H1 (cell line): ENCODE measurements around the gene MYLK3. TPM values are rescaled to one million over a fixed set of nuclear protein-coding genes. Genes with fewer than 3 reads are reported as not detected.

Experiments
- SIRT6 ChIP-seq: IDR thresholded peaks from one replicate; pipeline ENCODE4 v1.7.1; 2012; ENCODE audit warnings: low read length, inconsistent platforms
- SP2 ChIP-seq: IDR thresholded peaks from 2 replicates; pipeline ENCODE4 v1.6.1; 2012; ENCODE audit warnings: mild to moderate bottlenecking, low read length, inconsistent platforms
- TAF1 ChIP-seq: IDR thresholded peaks from 2 replicates; pipeline ENCODE4 v1.6.1; 2011; ENCODE audit warnings: mild to moderate bottlenecking, low read depth, low read length
- polyA plus RNA-seq, 7 experiments: library from polyadenylated mRNA; depleted of rRNA in 3 of 7; stranded (reverse) in 5 of 7; unstranded in 2 of 7; fragments of >200 nt in 5 of 7; fragments of 200-250 nt in 2 of 7; gene quantifications; 1 replicate in 5 of 7; 2 replicates in 1 of 7; 4 replicates in 1 of 7; pipeline versions ENCODE4 v1.2.1 to v1.2.3, GENCODE V29; 2011 to 2013; ENCODE audit warnings: missing spikeins in 2 of 7, mixed read lengths in 2 of 7
- total RNA-seq: library from RNA; stranded (reverse); fragmentation: NEBNext Ultra II Directional; extraction: Animal tissue kit (Norgen Biotek cat#: 25700); gene quantifications from 2 replicates; pipeline ENCODE4 v1.2.1, GENCODE V29; 2021

MYLK3 gene
- total and polyA plus RNA-seq, 2 of the 8 experiments (the other 6 are each of a cell fraction or from before 2014, with no cell fraction given), result 0.14 to 0.35 TPM

DNA sequence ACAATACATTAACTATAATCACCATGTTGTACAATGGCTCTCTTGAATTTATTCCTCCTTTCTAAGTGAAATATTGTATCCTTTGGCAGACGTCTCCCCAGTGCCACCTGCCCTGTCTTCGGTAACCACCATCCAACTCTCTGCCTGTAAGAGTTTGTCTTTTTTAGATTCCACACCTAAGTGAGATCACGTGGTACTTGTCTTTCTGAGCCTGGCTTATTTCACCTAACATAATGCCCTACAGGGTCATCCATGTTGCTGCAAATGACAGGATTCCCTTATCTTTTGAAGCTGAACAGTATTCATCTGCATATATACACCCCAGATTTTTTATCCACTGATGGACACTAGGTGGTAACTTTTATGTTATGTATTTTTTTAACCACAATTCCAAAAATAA lies 34.5 kb downstream of the MYLK3 start (continued):
- TF ChIP-seq TAF1 (no peak), SP2 (no peak), SIRT6 (no peak)
